Liver (tissue), 9 donors: Measurements from ENCODE around the gene SCG3. TPM values are rescaled to one million over a fixed set of nuclear protein-coding genes. Genes with fewer than 3 reads are reported as not detected.
"Not testable (repeated sequence)": the region's sequence is repeated elsewhere in the genome, so short reads cannot be mapped to it uniquely, and the experiment has no call there.

Source experiments
- DNase-seq: peaks from one replicate; pipeline ENCODE4 v3.0.0-alpha.2; 2017; ENCODE audit warnings: low spot score
- H3K27ac ChIP-seq, 2 donors: one replicate each; pipeline ENCODE4 v1.7.0; 2013; ENCODE audit warnings: inconsistent platforms in 2 of 2, low read length in 2 of 2, control low read depth in 1 of 2, low read depth in 1 of 2, mild to moderate bottlenecking in 1 of 2
- H3K27me3 ChIP-seq, 4 donors: one replicate each; pipeline versions ENCODE4 v1.6.1 to v1.7.0; 2013; ENCODE audit warnings: low read length in 3 of 4, inconsistent platforms in 1 of 4, mild to moderate bottlenecking in 1 of 4, moderate library complexity in 1 of 4; ENCODE audit not compliant: control insufficient read depth in 4 of 4, insufficient read depth in 4 of 4
- H3K36me3 ChIP-seq, 4 donors: one replicate each; pipeline versions ENCODE4 v1.6.1 to v1.7.0; 2013; ENCODE audit warnings: low read length in 3 of 4, mild to moderate bottlenecking in 3 of 4, low read depth in 1 of 4, moderate library complexity in 1 of 4; ENCODE audit not compliant: control insufficient read depth in 4 of 4, insufficient read depth in 3 of 4
- H3K4me1 ChIP-seq, 4 donors: one replicate each; pipeline versions ENCODE4 v1.6.1 to v1.7.0; 2013; ENCODE audit warnings: low read length in 3 of 4, mild to moderate bottlenecking in 3 of 4, moderate library complexity in 1 of 4; ENCODE audit not compliant: control insufficient read depth in 4 of 4, insufficient read depth in 4 of 4
- H3K4me3 ChIP-seq, 3 donors: one replicate each; pipeline versions ENCODE4 v1.6.1 to v1.7.0; 2013; ENCODE audit warnings: low read length in 3 of 3, control low read depth in 1 of 3, low read depth in 1 of 3, mild to moderate bottlenecking in 1 of 3
- H3K9ac ChIP-seq, 2 donors: one replicate each; pipeline ENCODE4 v1.7.0; 2013; ENCODE audit warnings: low read length in 2 of 2, mild to moderate bottlenecking in 2 of 2, moderate library complexity in 2 of 2, control low read depth in 1 of 2, low read depth in 1 of 2
- H3K9me3 ChIP-seq, 4 donors: one replicate each; pipeline versions ENCODE4 v1.6.1 to v1.7.0; 2013; ENCODE audit warnings: low read length in 3 of 4; ENCODE audit not compliant: control insufficient read depth in 4 of 4
- ATF3 ChIP-seq: IDR thresholded peaks from 2 replicates; pipeline ENCODE4 v1.6.1; 2016; ENCODE audit warnings: antibody characterized with exemption
- CTCF ChIP-seq: fragments of 150-350 bp; IDR thresholded peaks from 2 replicates; pipeline ENCODE4 v1.5.1; 2017; ENCODE audit warnings: improper control_type of control experiment, low read depth, low read length; ENCODE audit not compliant: missing input control
- EGR1 ChIP-seq, 2 donors: IDR thresholded peaks; 2 replicates each; pipeline ENCODE4 v1.6.1; 2016 to 2018; ENCODE audit warnings: antibody characterized with exemption in 2 of 2, low read depth in 2 of 2
- GABPA ChIP-seq, 2 donors: IDR thresholded peaks in 1 of 2; conservative IDR thresholded peaks in 1 of 2; 2 replicates each; pipeline ENCODE4 v1.6.1; 2016; ENCODE audit warnings: antibody characterized with exemption in 2 of 2, mild to moderate bottlenecking in 1 of 2, moderate library complexity in 1 of 2
- HNF4A ChIP-seq, 2 donors: conservative IDR thresholded peaks; 2 replicates each; pipeline ENCODE4 v1.6.1; 2016; ENCODE audit warnings: antibody characterized with exemption in 2 of 2, mild to moderate bottlenecking in 2 of 2
- HNF4G ChIP-seq: IDR thresholded peaks from 2 replicates; pipeline ENCODE4 v1.6.1; 2016; ENCODE audit warnings: antibody characterized with exemption
- NR2F2 ChIP-seq: IDR thresholded peaks from 2 replicates; pipeline ENCODE4 v1.6.1; 2016; ENCODE audit warnings: antibody characterized with exemption
- RAD21 ChIP-seq, 2 donors: IDR thresholded peaks; 2 replicates each; pipeline ENCODE4 v1.6.1; 2016; ENCODE audit warnings: antibody characterized with exemption in 2 of 2, mild to moderate bottlenecking in 2 of 2
- RXRA ChIP-seq, 2 donors: IDR thresholded peaks; 2 replicates each; pipeline ENCODE4 v1.6.1; 2017 to 2018; ENCODE audit warnings: antibody characterized with exemption in 2 of 2, mild to moderate bottlenecking in 1 of 2
- SP1 ChIP-seq: IDR thresholded peaks from 2 replicates; pipeline ENCODE4 v1.6.1; 2018; ENCODE audit warnings: antibody characterized with exemption, mild to moderate bottlenecking
- TAF1 ChIP-seq: conservative IDR thresholded peaks from 2 replicates; pipeline ENCODE4 v1.6.1; 2016; ENCODE audit warnings: antibody characterized with exemption, mild to moderate bottlenecking
- ZBTB33 ChIP-seq: IDR thresholded peaks from 2 replicates; pipeline ENCODE4 v1.6.1; 2016; ENCODE audit warnings: antibody characterized with exemption
- WGBS: extraction: QIAGEN DNeasy Blood & Tissue Kit; methylation state at CpG from one replicate; pipeline ENCODE4 v1.1.7; 2013; 5-methylcytosine and 5-hydroxymethylcytosine counted together
- polyA plus RNA-seq, 2 donors: library from polyadenylated mRNA; stranded (reverse) in 1 of 2; unstranded in 1 of 2; fragments of 200-250 nt in 1 of 2; fragments of >200 nt in 1 of 2; fragmentation: Nextera tagmentation in 1 of 2; extraction: Ambion mirVana in 1 of 2; gene quantifications; one replicate each; pipeline versions ENCODE4 v1.2.1 to v1.2.3, GENCODE V29; 2013 to 2015
- total RNA-seq, 2 donors: library from RNA; depleted of rRNA; stranded (reverse); fragments of >200 nt; gene quantifications; one replicate each; pipeline ENCODE4 v1.2.3, GENCODE V29; 2014
- donor health status: healthy.
- donor health status: healthy.
- donor health status: healthy.
- donor health status: healthy.
- donor health status: healthy.

Gene SCG3
- total and polyA plus RNA-seq, 4 donors: under 0.01 to 0.05 (median 0.01) TPM; not detected in 1

GRCh38 chr15:51649659-51650521 is 31.4 kb upstream of the SCG3 start:
- Histone ChIP-seq H3K4me1 (no peaks in the 10 kb centered on the region), H3K9me3 (no peaks in the 10 kb centered on the region), H3K9ac (no peak overlapping the region), H3K27ac (no peak overlapping the region), H3K36me3 (no peaks in the 10 kb centered on the region), H3K27me3 (no peaks in the 10 kb centered on the region), H3K4me3 (no peak overlapping the region)
- DNase-seq: no peak
- 44% methylated on average over 4 of the region's 4 CpGs for WGBS
- TF ChIP-seq EGR1 (IDR thresholded peaks at IDR 0.05; ENCODE audit: low read depth in 2 of 2) (no peak), RAD21 (IDR thresholded peaks at IDR 0.05) (peak; percentile 98 to 99), HNF4A (conservative IDR thresholded peaks at IDR 0.05) (no peak), RXRA (IDR thresholded peaks at IDR 0.05) (no peak), HNF4G (no peak), CTCF (peak; percentile 88), NR2F2 (no peak)

GRCh38 chr15:51652084-51652668 is 29.1 kb upstream of the SCG3 start:
- H3K36me3 ChIP-seq: no peaks in the 10 kb centered on the region

GRCh38 chr15:51655401-51656057 is 25.8 kb upstream of the SCG3 start:
- H3K9me3 ChIP-seq, H3K4me1 ChIP-seq, H3K9ac ChIP-seq, H3K27ac ChIP-seq, DNase-seq, H3K27me3 ChIP-seq, H3K36me3 ChIP-seq, H3K4me3 ChIP-seq: not testable (repeated sequence)
- WGBS: 96% methylated on average over 24 of the region's 24 CpGs

More at GRCh38 chr15:51652084-51652668, 29.1 kb upstream of the SCG3 start:
- no peak overlapping the region for H3K9ac ChIP-seq
- H3K27ac ChIP-seq: no peak overlapping the region
- no peaks in the 10 kb centered on the region for H3K27me3 ChIP-seq
- no peaks in the 10 kb centered on the region for H3K9me3 ChIP-seq
- TF ChIP-seq TAF1 (no peak), RXRA (IDR thresholded peaks at IDR 0.05) (no peak)
- 92% methylated on average over 5 of the region's 5 CpGs for WGBS
- DNase-seq: no peak
- no peaks in the 10 kb centered on the region for H3K4me1 ChIP-seq
- no peak overlapping the region for H3K4me3 ChIP-seq

GRCh38 chr15:51658664-51659063 is 22.6 kb upstream of the SCG3 start:
- Histone ChIP-seq H3K27ac (no peak overlapping the region), H3K36me3 (no peaks in the 10 kb centered on the region), H3K9ac (no peak overlapping the region), H3K4me3 (no peak overlapping the region), H3K27me3 (no peaks in the 10 kb centered on the region), H3K4me1 (no peaks in the 10 kb centered on the region), H3K9me3 (no peaks in the 10 kb centered on the region)
- TF ChIP-seq ZBTB33: no peak
- TF ChIP-seq ATF3: no peak
- no peak for TF ChIP-seq GABPA (IDR thresholded peaks at IDR 0.05 in 1 of 2, conservative IDR thresholded peaks at IDR 0.05 in 1 of 2)
- no peak for TF ChIP-seq SP1
- 87% methylated on average over 3 of the region's 3 CpGs for WGBS
- DNase-seq: no peak
